Astrocyte (in vitro differentiated cells and primary cell): ENCODE results near the gene PCDHGC4.

Experiments used
- CTCF ChIP-seq: IDR thresholded peaks from 2 replicates; pipeline ENCODE4 v1.5.1; 2011; ENCODE audit warnings: low read depth, mild to moderate bottlenecking, inconsistent platforms, low read length, moderate library complexity; ENCODE audit not compliant: insufficient read depth
- EZH2 ChIP-seq: IDR thresholded peaks from 2 replicates; pipeline ENCODE4 v1.6.1; 2012; ENCODE audit warnings: mild to moderate bottlenecking, low read length, inconsistent platforms; ENCODE audit not compliant: insufficient read depth

DNA sequence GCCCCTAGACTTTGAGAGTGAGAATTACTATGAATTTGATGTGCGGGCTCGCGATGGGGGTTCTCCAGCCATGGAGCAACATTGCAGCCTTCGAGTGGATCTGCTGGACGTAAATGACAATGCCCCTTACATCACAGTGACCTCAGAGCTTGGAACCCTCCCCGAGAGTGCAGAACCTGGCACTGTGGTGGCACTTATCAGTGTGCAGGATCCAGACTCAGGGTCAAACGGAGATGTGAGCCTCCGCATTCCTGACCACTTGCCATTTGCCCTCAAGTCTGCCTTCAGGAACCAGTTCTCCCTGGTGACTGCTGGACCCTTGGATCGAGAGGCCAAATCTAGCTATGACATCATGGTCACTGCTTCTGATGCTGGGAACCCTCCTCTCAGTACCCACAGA, 1.3 kb downstream of the PCDHGC4 start:
- TF ChIP-seq EZH2 (no peak), CTCF (no peak)
